HepG2 (cell line): ENCODE results near the gene MVP. TPM values are rescaled to one million over a fixed set of nuclear protein-coding genes. Genes with fewer than 3 reads are reported as not detected.

Experiments
- DNMT3B ChIP-seq: conservative IDR thresholded peaks from 2 replicates; pipeline ENCODE4 v1.6.1; 2016; ENCODE audit warnings: missing biosample characterization, control low read depth
- FOXA3 ChIP-seq: IDR thresholded peaks from 2 replicates; pipeline ENCODE4 v1.6.1; 2016; ENCODE audit warnings: missing genetic modification reagents, missing compliant biosample characterization
- FOXO4 ChIP-seq: sonication (generic); formaldehyde crosslinking; conservative IDR thresholded peaks from 2 replicates; pipeline ENCODE4 v1.8.1; 2023; ENCODE audit warnings: missing genetic modification reagents
- GABPB1 ChIP-seq: IDR thresholded peaks from 2 replicates; pipeline ENCODE4 v1.6.1; 2016; ENCODE audit warnings: mild to moderate bottlenecking, missing genetic modification reagents, moderate library complexity, missing compliant biosample characterization
- GATAD1 ChIP-seq: IDR thresholded peaks from 2 replicates; pipeline ENCODE4 v1.6.1; 2016; ENCODE audit warnings: missing genetic modification reagents, missing compliant biosample characterization
- HIVEP1 ChIP-seq: sonication (generic); formaldehyde crosslinking; IDR thresholded peaks from 2 replicates; pipeline ENCODE4 v1.4.0; 2020; ENCODE audit warnings: mild to moderate bottlenecking, missing genetic modification reagents
- KIAA2018 ChIP-seq: sonication (generic); formaldehyde crosslinking; IDR thresholded peaks from 2 replicates; pipeline ENCODE4 v1.5.0; 2020; ENCODE audit warnings: mild to moderate bottlenecking, missing genetic modification reagents, borderline replicate concordance
- PAX8 ChIP-seq: sonication (generic); formaldehyde crosslinking; IDR thresholded peaks from 2 replicates; pipeline ENCODE4 v1.8.0; 2022; ENCODE audit warnings: mild to moderate bottlenecking, missing genetic modification reagents, borderline replicate concordance
- RARG ChIP-seq: sonication (generic); formaldehyde crosslinking; IDR thresholded peaks from 2 replicates; pipeline ENCODE4 v1.4.0; 2020; ENCODE audit warnings: low read depth, mild to moderate bottlenecking, missing genetic modification reagents
- ZBTB42 ChIP-seq: sonication (generic); formaldehyde crosslinking; IDR thresholded peaks from 2 replicates; pipeline ENCODE4 v1.5.0; 2020; ENCODE audit warnings: mild to moderate bottlenecking, missing genetic modification reagents
- ZNF280B ChIP-seq: sonication (generic); formaldehyde crosslinking; IDR thresholded peaks from 2 replicates; pipeline ENCODE4 v1.5.0; 2020; ENCODE audit warnings: missing genetic modification reagents, mild to moderate bottlenecking, borderline replicate concordance
- ZNF550 ChIP-seq: sonication (generic); formaldehyde crosslinking; IDR thresholded peaks from 2 replicates; pipeline ENCODE4 v1.4.0; 2020; ENCODE audit warnings: mild to moderate bottlenecking, missing genetic modification reagents, borderline replicate concordance
- ZNF564 ChIP-seq: sonication (generic); formaldehyde crosslinking; IDR thresholded peaks from 2 replicates; pipeline ENCODE4 v1.8.1; 2023; ENCODE audit warnings: mild to moderate bottlenecking, missing genetic modification reagents
- polyA plus RNA-seq, 8 experiments: library from polyadenylated mRNA; depleted of rRNA in 3 of 8; stranded (reverse) in 7 of 8; unstranded in 1 of 8; fragments of >200 nt; fragmentation: Illumina TruSeq in 4 of 8; extraction: Trizol in 4 of 8; gene quantifications; 2 replicates each; pipeline versions ENCODE4 v1.2.1 to v1.2.3, GENCODE V29; 2011 to 2016; ENCODE audit warnings: low read depth in 4 of 8, missing spikeins in 1 of 8, mixed read lengths in 1 of 8; ENCODE audit not compliant: insufficient read depth in 1 of 8
- total RNA-seq, 5 experiments: library from RNA; depleted of rRNA; stranded (reverse); fragments of >200 nt; fragmentation: Illumina TruSeq; extraction: Trizol; gene quantifications; 2 replicates each; pipeline ENCODE4 v1.2.3, GENCODE V29; 2016; ENCODE audit warnings: low read depth in 1 of 5
- TF ChIP-seq, protein P1 (sequence below): sonication (generic); formaldehyde crosslinking; IDR thresholded peaks from 2 replicates; pipeline ENCODE4 v1.8.0; 2022; ENCODE audit warnings: mild to moderate bottlenecking, missing genetic modification reagents
- TF ChIP-seq, protein P2 (sequence below): sonication (generic); formaldehyde crosslinking; IDR thresholded peaks from 2 replicates; pipeline ENCODE4 v1.4.0; 2020; ENCODE audit warnings: mild to moderate bottlenecking, missing genetic modification reagents

MVP gene
- total and polyA plus RNA-seq, 2 of the 13 experiments (the other 11 are each of a cell fraction or from before 2014, with no cell fraction given): 22.9 to 43.5 TPM

DNA sequence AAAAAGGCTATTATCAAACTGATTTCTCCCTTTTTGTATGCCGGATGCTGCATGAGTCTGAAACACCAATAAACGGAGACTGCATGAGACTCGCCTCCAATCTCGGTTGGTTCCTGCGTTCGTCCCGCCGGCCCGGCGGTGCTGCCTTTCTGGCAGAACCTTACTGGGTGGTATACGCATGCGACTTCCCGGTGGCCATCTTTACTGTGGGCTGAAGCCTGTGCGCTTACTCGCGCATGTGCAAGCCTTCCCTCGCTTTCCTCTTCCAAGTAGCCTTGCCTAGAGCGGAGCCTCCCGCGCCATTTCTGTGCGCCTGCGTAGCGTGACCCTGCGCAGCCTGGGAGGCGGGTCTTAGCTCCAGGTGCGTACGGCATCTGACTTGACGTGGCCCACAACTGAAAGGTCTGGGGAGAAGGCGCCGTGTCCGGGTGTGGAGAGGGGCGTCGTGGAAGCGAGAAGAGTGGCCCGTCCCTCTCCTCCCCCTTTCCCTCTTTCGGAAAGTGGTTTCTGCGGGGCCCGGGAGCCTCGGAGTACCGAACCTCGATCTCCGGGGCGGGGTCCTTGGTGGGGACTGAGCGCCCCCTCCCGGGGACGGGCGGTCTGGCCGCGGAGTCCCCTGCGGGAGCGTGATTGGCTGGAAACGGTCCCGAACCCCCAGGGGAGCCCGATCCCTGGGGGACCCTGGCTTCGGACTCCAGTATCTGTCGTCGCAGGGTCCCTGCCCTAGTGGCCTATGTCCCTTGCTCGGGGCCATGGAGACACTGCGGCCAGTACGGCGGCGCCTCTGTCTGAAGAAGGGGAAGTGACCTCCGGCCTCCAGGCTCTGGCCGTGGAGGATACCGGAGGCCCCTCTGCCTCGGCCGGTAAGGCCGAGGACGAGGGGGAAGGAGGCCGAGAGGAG lies 4.2 kb upstream of the MVP start, which contains the start of gene PAGR1 (continued):
- TF ChIP-seq FOXA3 (CRISPR knock-in tag) (peak; percentile 63), KIAA2018 (CRISPR knock-in tag) (no peak), ZBTB42 (CRISPR knock-in tag) (0 out of 2 replicates have a peak, but pooled peaks have one; percentile 28), HIVEP1 (CRISPR knock-in tag) (peak; percentile 90), ZNF564 (CRISPR knock-in tag) (no peak), RARG (CRISPR knock-in tag) (peak; percentile 87; the same call in 1 of the 2 replicates), ZNF280B (CRISPR knock-in tag) (peak; percentile 97), ZNF550 (CRISPR knock-in tag) (no peak), GATAD1 (CRISPR knock-in tag) (peak; percentile 90), FOXO4 (no peak), GABPB1 (peak; percentile 90), PAX8 (CRISPR knock-in tag) (peak; percentile 26), DNMT3B (CRISPR knock-in tag) (peak; percentile 64)
- TF ChIP-seq, protein P1, sequence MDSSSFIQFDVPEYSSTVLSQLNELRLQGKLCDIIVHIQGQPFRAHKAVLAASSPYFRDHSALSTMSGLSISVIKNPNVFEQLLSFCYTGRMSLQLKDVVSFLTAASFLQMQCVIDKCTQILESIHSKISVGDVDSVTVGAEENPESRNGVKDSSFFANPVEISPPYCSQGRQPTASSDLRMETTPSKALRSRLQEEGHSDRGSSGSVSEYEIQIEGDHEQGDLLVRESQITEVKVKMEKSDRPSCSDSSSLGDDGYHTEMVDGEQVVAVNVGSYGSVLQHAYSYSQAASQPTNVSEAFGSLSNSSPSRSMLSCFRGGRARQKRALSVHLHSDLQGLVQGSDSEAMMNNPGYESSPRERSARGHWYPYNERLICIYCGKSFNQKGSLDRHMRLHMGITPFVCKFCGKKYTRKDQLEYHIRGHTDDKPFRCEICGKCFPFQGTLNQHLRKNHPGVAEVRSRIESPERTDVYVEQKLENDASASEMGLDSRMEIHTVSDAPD (CRISPR knock-in tag): no peak
- TF ChIP-seq, protein P2, sequence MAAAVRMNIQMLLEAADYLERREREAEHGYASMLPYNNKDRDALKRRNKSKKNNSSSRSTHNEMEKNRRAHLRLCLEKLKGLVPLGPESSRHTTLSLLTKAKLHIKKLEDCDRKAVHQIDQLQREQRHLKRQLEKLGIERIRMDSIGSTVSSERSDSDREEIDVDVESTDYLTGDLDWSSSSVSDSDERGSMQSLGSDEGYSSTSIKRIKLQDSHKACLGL (CRISPR knock-in tag): peak; percentile 88
